CD4-positive, alpha-beta T cell treated with Interleukin-17A for 1 hour (primary cell): ENCODE results near the gene PRR16.
"Not testable (repeated sequence)": the region's sequence is repeated elsewhere in the genome, so short reads cannot be mapped to it uniquely, and the experiment has no call there.

Experiments
- DNase-seq: peaks from one replicate; pipeline ENCODE4 v3.0.0-alpha.2; 2020

PRR16 gene

DNA sequence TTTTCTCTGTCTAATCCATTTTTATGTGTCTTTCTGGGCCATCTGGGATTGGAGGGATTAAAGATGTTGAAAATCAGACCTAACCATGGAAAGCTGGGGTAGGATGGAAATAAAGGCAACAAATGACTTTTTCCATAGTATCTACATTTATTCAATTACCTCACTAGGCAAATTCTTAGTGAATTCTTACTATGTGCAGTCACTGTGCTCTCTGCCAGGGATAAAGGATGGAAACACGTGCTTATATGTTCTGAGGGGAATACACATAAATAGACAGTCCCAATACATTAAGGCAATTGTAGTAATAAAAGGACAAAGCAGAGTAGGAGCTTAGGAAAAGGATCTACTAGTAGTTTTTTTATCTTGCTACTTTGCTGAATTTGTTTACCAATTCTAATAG is 214.2 kb downstream of the PRR16 start:
- no peak for DNase-seq

DNA sequence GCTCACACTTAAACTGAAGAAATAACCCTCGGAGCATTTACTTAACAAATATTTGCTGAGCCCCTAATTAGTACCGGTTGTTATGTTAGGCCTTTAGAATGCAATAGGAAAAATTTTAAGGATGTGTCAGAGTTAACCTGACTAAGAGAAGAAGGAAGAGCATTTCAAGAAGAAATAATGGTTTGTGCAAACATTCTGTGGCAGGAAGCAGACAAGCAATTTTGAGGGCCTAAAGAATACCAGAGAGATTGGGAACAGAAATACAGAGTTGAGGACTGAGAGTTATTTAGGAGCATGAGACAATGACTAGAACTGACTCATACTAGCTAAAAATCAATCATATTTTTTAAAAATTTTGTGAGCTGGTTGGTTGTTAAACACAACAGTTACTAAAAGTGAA is 218.8 kb downstream of the PRR16 start:
- DNase-seq: no peak

DNA sequence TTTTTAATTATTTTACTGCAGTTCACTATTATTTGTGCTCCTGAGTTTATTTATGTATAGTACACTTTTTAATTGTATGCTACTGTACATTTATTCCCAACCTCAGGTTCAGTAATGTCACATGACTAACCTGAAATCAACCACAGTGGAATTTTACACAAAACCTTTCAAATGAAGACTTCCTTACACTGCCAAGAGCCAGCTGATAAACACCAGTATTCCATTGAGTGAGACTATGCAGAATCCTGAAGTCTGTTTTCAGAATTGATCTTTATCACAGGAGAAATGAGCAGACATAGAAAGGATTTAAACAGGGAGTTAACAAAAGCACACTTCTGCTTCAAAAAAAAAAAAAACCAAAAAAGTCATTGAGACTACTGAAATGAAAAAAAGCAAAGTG is 219.5 kb downstream of the PRR16 start:
- DNase-seq: no peak

DNA sequence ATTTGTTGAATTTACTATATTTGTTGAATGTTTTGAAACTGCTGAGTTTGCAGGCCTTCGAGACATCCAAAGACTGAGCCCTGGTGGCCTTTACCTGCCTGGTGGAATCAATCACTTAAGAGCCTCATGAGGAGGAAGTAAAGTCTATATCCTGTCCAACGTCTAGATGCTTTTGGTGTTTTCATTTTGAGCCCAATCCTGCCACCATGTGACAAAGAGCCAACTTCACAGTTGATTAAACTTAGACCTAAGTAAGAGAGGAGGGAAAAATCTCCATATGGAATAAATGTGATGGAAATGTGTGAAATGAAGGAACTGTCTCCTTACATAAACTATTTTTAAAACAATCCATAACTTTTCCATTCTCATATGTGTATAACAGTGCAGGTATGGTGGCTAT is 220.1 kb downstream of the PRR16 start:
- no peak for DNase-seq

DNA sequence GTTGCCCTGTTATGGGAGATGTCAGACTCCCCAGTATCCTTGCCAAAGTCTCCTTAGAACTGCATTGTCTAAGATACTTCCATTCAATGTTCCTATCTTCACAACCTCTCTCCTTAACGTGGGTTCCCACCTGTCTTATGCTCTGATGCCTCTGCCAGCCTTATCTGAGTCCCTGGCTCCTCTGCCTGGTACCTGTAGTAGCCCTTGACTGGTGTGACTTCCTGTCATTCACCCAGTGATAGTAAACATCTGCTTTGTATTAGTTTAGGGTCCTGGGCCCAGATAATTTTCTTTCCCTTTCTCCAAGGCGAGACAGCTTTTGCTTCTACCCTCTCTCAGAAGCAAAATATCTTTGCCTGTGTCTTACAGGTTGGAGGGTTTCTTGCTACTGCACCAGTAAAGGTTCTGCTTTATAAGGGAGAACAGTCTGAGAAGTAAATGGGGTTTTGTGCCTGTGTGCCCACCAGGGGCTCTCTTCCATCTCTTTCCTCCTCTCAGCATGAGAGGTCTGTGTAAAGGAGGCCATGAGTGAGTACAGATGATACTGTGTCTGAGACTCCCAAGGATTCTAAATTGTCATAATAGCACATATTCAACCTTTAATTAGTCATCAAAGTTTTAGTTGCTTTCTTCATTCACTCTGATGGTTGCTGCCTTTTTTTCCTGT is 220.8 kb downstream of the PRR16 start:
- no peak for DNase-seq

DNA sequence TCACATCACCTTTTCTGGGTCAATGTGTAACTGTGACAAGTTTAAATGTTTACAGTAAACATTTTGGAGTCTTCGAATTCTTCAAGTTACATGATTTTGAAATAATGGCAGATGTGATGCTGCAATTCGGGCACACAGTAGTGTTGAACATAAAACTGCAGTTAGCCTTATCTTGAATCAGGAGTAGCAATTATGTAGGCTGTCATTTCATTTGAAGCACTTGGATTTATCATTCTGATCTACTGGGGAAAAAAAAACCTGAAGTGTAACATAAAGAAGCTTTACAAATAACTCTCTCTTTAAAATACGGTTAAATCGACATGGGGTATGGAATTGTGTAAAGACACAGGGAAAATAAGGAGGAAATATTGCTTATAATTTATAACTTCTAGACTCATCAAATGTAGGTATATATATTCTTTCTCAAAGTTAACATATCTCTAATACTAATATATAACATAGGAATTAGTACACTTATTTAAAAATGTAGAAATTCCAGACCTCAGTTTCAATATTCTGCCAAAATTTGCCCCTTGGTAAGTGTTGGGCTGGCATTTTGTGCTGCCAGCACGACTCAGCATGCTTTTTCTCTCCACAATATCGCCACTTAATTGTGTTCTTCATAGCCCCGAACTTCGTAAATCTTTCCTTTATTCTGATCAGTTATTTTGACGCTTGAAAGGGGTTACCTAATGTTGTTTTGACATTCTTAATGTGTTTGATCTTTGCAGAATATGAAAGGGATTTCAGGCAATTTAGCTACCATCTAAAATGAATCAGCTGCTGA is 226.7 kb downstream of the PRR16 start:
- DNase-seq: no peak

DNA sequence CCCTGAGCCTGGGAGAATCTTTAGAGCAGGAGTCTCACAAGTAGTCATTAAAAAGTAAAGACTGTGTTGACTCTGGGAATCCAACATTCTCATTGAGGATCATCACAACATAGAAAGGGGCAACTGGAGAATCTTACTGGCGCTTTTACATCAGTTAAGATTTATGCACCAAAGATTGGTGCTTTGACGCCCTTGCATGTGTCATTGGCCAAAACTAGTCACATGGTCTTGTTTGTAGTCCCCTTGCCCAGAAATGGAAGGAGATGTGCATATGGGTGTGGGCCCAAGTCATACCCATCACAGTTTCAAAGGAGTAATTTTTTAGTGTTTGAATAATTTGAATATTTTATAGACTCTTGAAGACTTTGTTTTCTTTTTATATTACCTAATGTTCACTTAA is 228.2 kb downstream of the PRR16 start:
- DNase-seq: no peak

DNA sequence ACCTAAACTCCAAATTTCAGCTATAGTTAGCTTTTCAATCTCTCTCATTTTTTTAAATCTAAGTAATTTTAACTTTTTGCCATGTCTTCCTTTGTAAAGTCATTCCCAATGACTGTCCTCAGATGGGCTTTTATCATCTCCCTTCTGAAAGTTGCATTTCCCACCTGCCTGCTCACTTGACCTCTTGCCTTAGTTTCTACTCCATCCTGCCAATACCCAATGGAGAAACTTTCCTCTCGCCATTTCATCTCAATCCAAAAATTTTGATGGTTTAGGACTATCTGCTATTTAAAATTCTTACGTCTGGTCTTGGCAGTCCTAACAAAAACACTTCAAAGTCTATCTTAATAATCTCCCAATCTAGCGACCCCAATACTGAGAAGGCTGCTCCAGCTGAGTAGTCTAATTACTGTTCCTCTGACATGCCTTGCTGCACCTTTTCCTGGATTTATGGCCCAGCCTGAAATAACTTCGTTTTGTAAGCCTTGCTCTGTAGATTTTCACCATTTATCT is 231.3 kb downstream of the PRR16 start:
- DNase-seq: no peak

DNA sequence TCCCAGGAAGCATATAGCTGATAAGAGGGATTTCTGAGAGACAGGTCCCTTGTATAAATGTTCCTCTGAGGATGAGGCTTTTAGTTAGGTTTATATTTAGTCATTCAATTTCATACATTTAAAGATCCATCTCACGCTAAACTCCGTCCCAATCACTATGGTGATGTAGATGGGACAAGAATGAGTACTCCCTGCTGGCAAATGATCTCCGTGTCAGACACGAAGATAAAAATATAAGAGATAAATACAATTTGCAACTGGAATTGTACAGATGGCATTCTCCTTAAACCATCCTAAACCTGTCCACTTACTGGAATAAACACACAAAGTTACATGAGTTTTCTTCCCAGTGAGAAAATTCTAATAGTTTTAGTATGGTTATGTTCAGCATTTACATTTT is 233.0 kb downstream of the PRR16 start:
- DNase-seq: no peak

DNA sequence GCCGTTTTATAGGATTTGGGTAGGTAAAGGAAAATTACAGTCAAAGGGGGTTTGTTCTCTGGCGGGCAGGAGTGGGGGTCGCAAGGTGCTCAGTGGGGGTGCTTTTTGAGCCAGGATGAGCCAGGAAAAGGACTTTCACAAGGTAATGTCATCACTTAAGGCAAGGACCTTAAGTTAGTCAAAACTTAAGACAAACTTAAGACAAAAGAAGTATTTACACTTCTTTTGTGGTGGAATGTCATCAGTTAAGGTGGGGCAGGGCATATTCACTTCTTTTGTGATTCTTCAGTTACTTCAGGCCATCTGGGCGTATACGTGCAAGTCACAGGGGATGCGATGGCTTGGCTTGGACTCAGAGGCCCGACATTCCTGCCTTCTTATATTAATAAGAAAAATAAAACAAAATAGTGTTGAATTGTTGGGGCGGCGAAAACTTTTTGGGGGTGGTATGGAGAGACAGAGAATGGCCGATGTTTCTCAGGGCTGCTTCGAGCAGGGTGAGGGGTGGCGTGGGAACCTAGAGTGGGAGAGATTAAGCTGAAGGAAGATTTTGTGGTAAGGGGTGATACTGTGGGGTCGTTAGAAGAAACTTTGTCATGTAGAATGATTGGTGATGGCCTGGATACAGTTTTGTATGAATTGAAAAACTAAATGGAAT is 233.7 kb downstream of the PRR16 start:
- not testable (repeated sequence) for DNase-seq

DNA sequence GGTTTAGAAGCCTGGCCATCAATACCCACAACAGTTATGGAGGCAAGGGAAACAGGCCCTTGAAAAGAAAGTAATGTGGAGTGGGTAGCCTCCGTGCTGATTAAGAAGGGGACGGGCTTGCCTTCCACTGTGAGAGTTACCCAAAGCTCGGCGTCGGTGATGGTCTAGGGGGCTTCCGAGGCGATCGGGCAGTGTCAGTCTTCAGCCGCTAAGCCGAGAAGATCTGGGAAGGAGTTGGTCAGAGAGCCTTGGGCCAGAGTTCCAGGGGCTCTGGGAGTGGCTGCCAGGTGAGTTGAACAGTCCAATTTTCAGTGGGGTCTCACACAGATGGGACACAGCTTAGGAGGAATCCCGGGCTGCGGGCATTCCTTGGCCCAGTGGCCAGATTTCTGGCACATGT is 236.6 kb downstream of the PRR16 start:
- DNase-seq: not testable (repeated sequence)

DNA sequence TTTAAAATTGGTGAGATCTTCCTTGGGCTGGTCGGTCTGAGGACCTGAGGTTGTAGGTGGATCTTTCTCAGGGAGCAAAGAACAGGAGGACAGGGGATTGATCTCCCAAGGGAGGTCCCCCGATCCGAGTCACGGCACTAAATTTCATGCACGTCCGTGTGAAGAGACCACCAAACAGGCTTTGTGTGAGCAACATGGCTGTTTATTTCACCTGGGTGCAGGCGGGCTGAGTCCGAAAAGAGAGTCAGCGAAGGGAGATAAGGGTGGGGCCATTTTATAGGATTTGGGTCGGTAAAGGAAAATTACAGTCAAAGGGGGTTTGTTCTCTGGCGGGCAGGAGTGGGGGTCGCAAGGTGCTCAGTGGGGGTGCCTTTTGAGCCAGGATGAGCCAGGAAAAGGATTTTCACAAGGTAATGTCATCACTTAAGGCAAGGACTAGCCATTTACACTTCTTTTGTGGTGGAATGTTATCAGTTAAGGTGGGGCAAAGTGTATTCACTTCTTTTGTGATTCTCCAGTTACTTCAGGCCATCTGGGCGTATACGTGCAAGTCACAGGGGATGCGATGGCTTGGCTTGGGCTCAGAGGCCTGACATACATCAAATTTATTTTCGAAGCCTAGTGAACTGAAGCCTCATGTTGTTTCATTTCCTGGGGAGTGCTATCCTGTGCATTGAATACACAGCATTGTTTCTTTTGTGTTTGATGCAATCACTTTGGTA is 238.9 kb downstream of the PRR16 start:
- DNase-seq: not testable (repeated sequence)

DNA sequence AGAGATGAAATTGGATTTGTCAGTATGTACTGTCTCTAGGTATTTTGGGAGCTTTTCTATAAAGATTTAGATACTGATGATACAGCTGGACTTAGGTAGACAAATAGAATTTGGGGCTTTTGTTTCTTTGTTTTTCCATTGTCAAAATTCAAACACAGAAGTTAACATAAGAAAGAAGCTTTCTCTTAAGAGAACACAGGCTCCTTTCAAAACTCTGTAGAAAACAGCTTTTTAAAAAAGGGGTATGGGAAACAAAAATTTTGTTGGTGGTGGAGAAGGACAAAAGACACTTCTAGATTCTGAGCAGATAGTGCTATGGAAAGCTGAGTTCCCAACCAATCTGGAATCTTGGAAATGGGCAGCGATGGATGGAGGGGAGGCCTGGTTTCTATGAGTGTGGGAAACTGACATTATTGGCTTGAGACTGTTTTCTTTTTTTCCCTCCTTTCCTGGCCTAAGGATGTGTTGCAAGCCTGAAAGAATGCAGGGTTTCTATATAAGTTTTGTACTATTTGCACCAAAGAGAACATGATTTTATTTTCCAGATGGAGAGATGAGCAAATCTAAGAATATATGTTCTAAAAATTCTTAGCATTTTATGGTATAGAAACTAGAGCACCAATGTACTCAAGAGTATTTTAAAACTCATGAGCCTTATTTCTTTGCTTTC is 240.0 kb downstream of the PRR16 start:
- DNase-seq: no peak

DNA sequence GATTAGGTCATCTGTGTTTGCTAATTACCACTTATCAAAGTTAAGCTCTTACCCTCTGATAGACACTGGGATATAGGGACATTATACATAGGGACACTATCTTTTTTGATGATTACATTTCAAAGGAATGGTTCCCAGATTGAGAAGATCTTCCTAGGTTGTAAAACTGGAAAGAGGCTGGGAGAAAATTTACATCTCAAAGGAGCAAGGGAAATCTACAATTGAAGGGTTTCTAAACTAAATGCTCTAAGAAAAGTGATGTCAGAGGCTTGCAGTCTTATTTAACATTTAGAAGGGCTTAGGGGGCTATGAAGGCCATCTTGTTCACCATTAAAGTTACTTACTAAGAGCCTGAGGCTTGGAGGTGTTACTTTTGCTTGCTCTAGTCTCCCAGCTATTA is 242.8 kb downstream of the PRR16 start:
- DNase-seq: no peak

DNA sequence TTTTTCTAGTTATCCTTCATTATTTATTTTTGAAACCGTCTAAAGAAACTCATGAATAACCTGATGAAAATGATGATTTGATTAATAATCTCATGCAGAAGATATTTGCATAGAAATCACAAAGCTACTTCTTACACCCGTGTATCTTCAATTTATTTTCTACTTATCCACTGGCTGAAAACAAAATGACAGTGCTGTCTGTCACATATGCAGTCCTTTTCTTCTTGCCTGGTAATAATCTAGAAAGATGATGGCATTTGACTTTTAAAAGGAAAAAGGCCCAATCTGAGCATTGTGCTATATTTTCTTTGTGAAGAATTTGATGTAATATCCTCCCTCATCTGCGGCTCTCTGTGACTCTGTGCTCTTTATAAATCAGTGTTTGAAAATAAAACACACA is 253.3 kb downstream of the PRR16 start:
- DNase-seq: no peak

DNA sequence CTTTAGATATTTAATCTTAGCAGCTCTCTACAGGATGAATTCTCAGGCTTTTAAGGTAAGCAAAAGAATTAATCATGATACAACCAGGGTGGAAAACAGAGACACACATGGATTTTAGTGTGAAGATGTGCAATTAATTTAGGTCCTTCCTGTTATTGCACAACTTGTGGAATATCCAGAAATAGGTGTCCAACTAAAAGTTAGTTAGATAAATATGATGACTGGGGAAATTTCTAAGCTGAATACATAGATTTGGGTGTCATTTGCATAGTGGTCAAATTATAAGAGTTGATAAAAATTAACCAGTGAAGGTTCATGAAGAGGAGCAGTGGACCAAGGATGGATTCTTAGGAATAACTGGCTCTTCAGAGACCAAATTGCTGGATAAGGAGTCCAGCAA is 266.1 kb downstream of the PRR16 start:
- no peak for DNase-seq

DNA sequence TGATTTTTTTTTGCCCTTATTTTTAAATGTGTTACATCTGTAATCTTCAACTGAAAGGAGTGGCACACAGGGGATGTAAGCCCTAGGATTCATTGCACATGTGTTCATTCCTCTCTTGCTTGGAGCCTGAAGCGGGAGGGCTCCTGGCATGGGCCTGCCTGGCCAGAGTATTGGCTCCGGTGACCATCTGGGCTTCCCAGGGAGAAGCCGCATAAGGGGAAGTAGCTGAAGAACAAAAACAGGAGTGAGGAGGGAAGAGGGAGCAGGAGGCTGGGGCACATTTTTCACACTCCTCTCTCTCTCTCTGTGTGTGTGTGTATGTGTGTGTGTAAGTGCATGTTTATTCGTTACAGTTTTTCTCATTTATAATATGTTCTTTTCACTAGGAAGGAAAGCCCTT is 269.9 kb downstream of the PRR16 start:
- no peak for DNase-seq

DNA sequence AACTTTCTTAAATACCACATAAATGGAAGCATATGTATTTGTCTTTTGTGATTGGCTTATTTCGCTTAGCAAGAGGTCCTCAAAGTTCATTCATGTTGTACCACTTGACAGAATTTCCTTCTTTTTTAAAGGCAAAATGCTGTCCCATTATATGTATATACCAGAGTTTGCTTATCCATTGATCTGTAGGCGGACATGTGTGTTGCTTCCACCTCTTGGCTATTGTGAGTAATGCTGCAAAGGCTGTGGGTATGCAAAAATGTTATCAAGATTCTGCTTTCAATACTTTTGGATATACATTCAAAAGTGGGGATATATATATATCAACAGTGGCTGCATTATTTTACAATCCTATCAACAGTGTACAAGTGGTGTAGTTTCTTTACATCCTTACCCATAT is 271.0 kb downstream of the PRR16 start:
- DNase-seq: no peak
